Measurements from ENCODE around the gene UNC5C.

GRCh38 chr4:95158626-95159025, 390.1 kb downstream of the UNC5C start:
- TF ChIP-seq CTCF (IDR thresholded peaks at IDR 0.05) (no peak), POLR2A (IDR thresholded peaks at IDR 0.05) (no peak)

Measured in tibial nerve (tissue), 3 donors.